GM12878 (cell line): ENCODE data around the gene CFAP97. TPM values are rescaled to one million over a fixed set of nuclear protein-coding genes. Genes with fewer than 3 reads are reported as not detected.

Experiments
- ATAC-seq: fragments of 200-7000 bp; cut with Tn5 transposase; 3 replicates; pipeline ENCODE4 v1.9.1; 2020; ENCODE audit warnings: mild to moderate bottlenecking, moderate library complexity
- BruUV-seq: library from RNA; stranded (reverse); fragments of 400-500 nt; replicated peaks from 2 replicates; lab custom pipeline; 2021; lab: Mats Ljungman, UMichigan
- CTCF ChIA-PET: fragments of 300-600 bp; sonication (Branson Sonifier 250); formaldehyde crosslinking; extraction: SDS; loops from one replicate; lab custom pipeline; 2021; ENCODE audit warnings: inconsistent platforms; lab: Yijun Ruan, JAX
- POLR2A ChIA-PET: fragments of 350-600 bp; formaldehyde crosslinking; extraction: SDS; loops from one replicate; lab custom pipeline; 2021; ENCODE audit warnings: inconsistent platforms; lab: Charles Lee
- RAD21 ChIA-PET: fragments of 300-600 bp; sonication (Branson Sonifier 250); formaldehyde crosslinking; loops from one replicate; lab custom pipeline; 2023; ENCODE audit warnings: antibody characterized with exemption; ENCODE audit not compliant: unreplicated experiment; lab: Charles Lee
- SMC1A ChIA-PET: fragments of 300-600 bp; sonication (Branson Sonifier 250); formaldehyde crosslinking; loops from one replicate; lab custom pipeline; 2023; ENCODE audit not compliant: unreplicated experiment, uncharacterized antibody; lab: Charles Lee
- DNase-seq: peaks from one replicate; pipeline ENCODE4 v3.0.0-alpha.2; 2011; ENCODE audit warnings: low read depth, low spot score
- FAIRE-seq: peaks from 3 replicates; lab custom pipeline; 2011; peaks lifted over from hg19 to GRCh38; lab: Jason Lieb, UNC
- H2AFZ ChIP-seq: 2 replicates; pipeline ENCODE4 v1.6.0; 2011; ENCODE audit warnings: low read depth, low read length, control low read depth; ENCODE audit not compliant: control insufficient read depth
- H3K27ac ChIP-seq: 2 replicates; pipeline ENCODE4 v1.5.1; 2011; ENCODE audit warnings: control low read depth; ENCODE audit not compliant: control insufficient read depth, insufficient read depth
- H3K27me3 ChIP-seq, 2 experiments: replicated peaks in 1 of 2; 2 replicates each; pipeline versions ENCODE4 v1.6.0 to v1.6.1; 2011; ENCODE audit warnings: low read length in 1 of 2; ENCODE audit not compliant: control insufficient read depth in 2 of 2, insufficient read depth in 2 of 2
- H3K36me3 ChIP-seq, 2 experiments: 2 replicates each; pipeline ENCODE4 v1.5.1; 2011; ENCODE audit warnings: low read length in 1 of 2; ENCODE audit not compliant: control insufficient read depth in 2 of 2, insufficient read depth in 2 of 2
- H3K4me1 ChIP-seq: 2 replicates; pipeline ENCODE4 v1.6.1; 2011; ENCODE audit warnings: mild to moderate bottlenecking, low read length, moderate library complexity, mixed read lengths; ENCODE audit not compliant: control insufficient read depth, insufficient read depth
- H3K4me2 ChIP-seq: 2 replicates; pipeline ENCODE4 v1.6.0; 2011; ENCODE audit warnings: control low read depth; ENCODE audit not compliant: control insufficient read depth, insufficient read depth
- H3K4me3 ChIP-seq: fragments of 200-600 bp; sonication (generic); 2 replicates; pipeline ENCODE4 v1.5.1; 2016
- H3K79me2 ChIP-seq: 2 replicates; pipeline ENCODE4 v1.6.0; 2011; ENCODE audit warnings: low read length; ENCODE audit not compliant: control insufficient read depth, insufficient read depth
- H3K9ac ChIP-seq: 2 replicates; pipeline ENCODE4 v1.8.0; 2011; ENCODE audit warnings: low read length, control low read depth, mixed read lengths; ENCODE audit not compliant: control insufficient read depth, insufficient read depth
- H3K9me3 ChIP-seq: replicated peaks from 3 replicates; pipeline ENCODE4 v1.5.1; 2011; ENCODE audit warnings: mild to moderate bottlenecking, low read length; ENCODE audit not compliant: control insufficient read depth, insufficient read depth
- H4K20me1 ChIP-seq: 2 replicates; pipeline ENCODE4 v1.6.0; 2011; ENCODE audit not compliant: control insufficient read depth, insufficient read depth
- ATF7 ChIP-seq: fragments of 450-650 bp; IDR thresholded peaks from 2 replicates; pipeline ENCODE4 v1.6.1; 2016; ENCODE audit warnings: low read depth, mild to moderate bottlenecking
- CEBPB ChIP-seq, 2 experiments: fragments of 150-350 bp in 1 of 2; IDR thresholded peaks; 2 replicates each; pipeline ENCODE4 v1.6.1; 2012 to 2014; ENCODE audit warnings: low read depth in 2 of 2, low read length in 2 of 2, borderline replicate concordance in 1 of 2, inconsistent platforms in 1 of 2
- CTCF ChIP-seq, 3 experiments: IDR thresholded peaks in 2 of 3; conservative IDR thresholded peaks in 1 of 3; 2 replicates each; pipeline ENCODE4 v1.5.1; 2011; ENCODE audit warnings: low read depth in 3 of 3, low read length in 3 of 3, mild to moderate bottlenecking in 3 of 3, control low read depth in 2 of 3, moderate library complexity in 2 of 3, inconsistent platforms in 1 of 3, mixed read lengths in 1 of 3; ENCODE audit not compliant: control insufficient read depth in 2 of 3, insufficient read depth in 1 of 3; ENCODE audit errors: extremely low read depth in 1 of 3
- EED ChIP-seq: sonication (generic); IDR thresholded peaks from 2 replicates; pipeline ENCODE4 v1.6.1; 2016; ENCODE audit warnings: antibody characterized with exemption, low read depth
- ESRRA ChIP-seq: IDR thresholded peaks from 2 replicates; pipeline ENCODE4 v1.6.1; 2012; ENCODE audit warnings: mild to moderate bottlenecking, low read length, improper control_type of control experiment
- HDAC6 ChIP-seq: fragments of 200-600 bp; sonication (generic); IDR thresholded peaks from one replicate; pipeline ENCODE4 v1.8.0; 2017; ENCODE audit warnings: antibody characterized with exemption; ENCODE audit not compliant: unreplicated experiment
- KAT2A ChIP-seq: conservative IDR thresholded peaks from 2 replicates; pipeline ENCODE4 v1.6.1; 2011; ENCODE audit warnings: low read depth, low read length; ENCODE audit not compliant: control insufficient read depth
- KLF5 ChIP-seq: fragments of 450-650 bp; IDR thresholded peaks from 2 replicates; pipeline ENCODE4 v1.6.1; 2014; ENCODE audit warnings: mild to moderate bottlenecking; ENCODE audit not compliant: partially characterized antibody
- MEF2A ChIP-seq: IDR thresholded peaks from 2 replicates; pipeline ENCODE4 v1.6.1; 2011; ENCODE audit warnings: low read depth, mild to moderate bottlenecking, low read length, moderate library complexity; ENCODE audit not compliant: insufficient read depth
- MXI1 ChIP-seq: fragments of 150-350 bp; IDR thresholded peaks from 2 replicates; pipeline ENCODE4 v1.6.1; 2011; ENCODE audit warnings: low read depth, mild to moderate bottlenecking, inconsistent platforms, low read length, improper control_type of control experiment
- MYC ChIP-seq: IDR thresholded peaks from 2 replicates; pipeline ENCODE4 v1.6.1; 2011; ENCODE audit warnings: mild to moderate bottlenecking, low read length, moderate library complexity, inconsistent platforms; ENCODE audit not compliant: insufficient read depth, insufficient replicate concordance, insufficient read length, severe bottlenecking
- NBN ChIP-seq: fragments of 450-650 bp; IDR thresholded peaks from 2 replicates; pipeline ENCODE4 v1.6.1; 2016
- PML ChIP-seq: IDR thresholded peaks from 2 replicates; pipeline ENCODE4 v1.6.1; 2012; ENCODE audit warnings: low read length, inconsistent platforms
- SMARCA5 ChIP-seq: fragments of 450-650 bp; IDR thresholded peaks from 2 replicates; pipeline ENCODE4 v1.6.1; 2017; ENCODE audit warnings: mild to moderate bottlenecking
- TAF1 ChIP-seq: IDR thresholded peaks from 2 replicates; pipeline ENCODE4 v1.6.1; 2011; ENCODE audit warnings: mild to moderate bottlenecking, low read depth, low read length, borderline replicate concordance
- TCF3 ChIP-seq: IDR thresholded peaks from 2 replicates; pipeline ENCODE4 v1.6.1; 2012; ENCODE audit warnings: low read depth, mild to moderate bottlenecking, low read length, borderline replicate concordance; ENCODE audit not compliant: insufficient read depth
- USF1 ChIP-seq: IDR thresholded peaks from 2 replicates; pipeline ENCODE4 v1.6.1; 2011; ENCODE audit warnings: borderline replicate concordance, low read depth, mild to moderate bottlenecking, moderate library complexity, mixed read lengths, low read length; ENCODE audit not compliant: insufficient read depth; ENCODE audit errors: extremely low read length
- ZBED1 ChIP-seq: IDR thresholded peaks from 2 replicates; pipeline ENCODE4 v1.6.1; 2016; ENCODE audit warnings: borderline replicate concordance
- WGBS: methylation state at CpG from one replicate; pipeline ENCODE4 v1.1.6; 2016; ENCODE audit warnings: low lambda C conversion rate; ENCODE audit not compliant: insufficient replicate concordance, insufficient coverage; ENCODE audit errors: missing lambda C conversion rate; 5-methylcytosine and 5-hydroxymethylcytosine counted together
- in situ Hi-C: fragments of 300-500 bp; cut with MboI; formaldehyde crosslinking; loops from 9 replicates; pipeline ENCODE4 v1.14.3; 2018; ENCODE audit warnings: mixed read lengths
- intact Hi-C: fragments of 100-400 bp; cut with micrococcal nuclease; formaldehyde crosslinking; loops from one replicate; pipeline ENCODE4 v1.14.2; 2022; ENCODE audit not compliant: unreplicated experiment
- polyA plus RNA-seq, 11 experiments: library from polyadenylated mRNA; depleted of rRNA in 4 of 11; unstranded in 6 of 11; stranded (reverse) in 5 of 11; fragments of >200 nt; fragmentation: Nextera tagmentation in 4 of 11; fragmentation: Illumina TruSeq in 1 of 11; extraction: Ambion mirVana in 4 of 11; extraction: Trizol in 1 of 11; gene quantifications; 1 replicate in 1 of 11; 2 replicates in 10 of 11; pipeline versions ENCODE4 v1.2.1 to v1.2.3, GENCODE V29; 2011 to 2016; ENCODE audit warnings: inconsistent platforms in 2 of 11, missing spikeins in 2 of 11, low read depth in 1 of 11
- total RNA-seq, 4 experiments: library from RNA; depleted of rRNA in 3 of 4; stranded (reverse); fragments of >200 nt in 3 of 4; fragmentation: Illumina TruSeq in 1 of 4; extraction: Trizol in 1 of 4; gene quantifications; 2 replicates each; pipeline versions ENCODE4 v1.2.1 to v1.2.3, GENCODE V29; 2013 to 2021

Gene CFAP97
- total and polyA plus RNA-seq, 10 of the 15 experiments (the other 5 are each of a cell fraction or from before 2014, with no cell fraction given): 26.4 to 62.7 (median 48.0) TPM

- ChIA-PET CTCF (no interaction called here), RAD21 (no interaction called here), POLR2A (no interaction called here), SMC1A (no interaction called here)
- Histone ChIP-seq H3K9me3 (peaks cover 5% of the 10 kb centered on the region), H2AFZ (no peak overlapping the region), H3K4me2 (no peak overlapping the region), H3K9ac (no peak overlapping the region), H3K36me3 (peaks cover 5 to 10% of the 10 kb centered on the region in 2 experiments), H3K27ac (no peak overlapping the region), H4K20me1 (no peaks in the 10 kb centered on the region; the same call in 1 of the 2 replicates), H3K27me3 (no peaks in the 10 kb centered on the region), H3K4me1 (peaks cover 5% of the 10 kb centered on the region), H3K4me3 (no peak overlapping the region), H3K79me2 (peaks cover 71% of the 10 kb centered on the region)
- DNase-seq (no peak), ATAC-seq (no peak), FAIRE-seq (no peak)
- no peak for TF ChIP-seq SMARCA5
- no peak for TF ChIP-seq EED
- TF ChIP-seq CEBPB (IDR thresholded peaks at IDR 0.05; ENCODE audit: borderline replicate concordance in 1 of 2, low read depth in 2 of 2, low read length in 2 of 2): no peak
- TF ChIP-seq NBN: no peak
- no peak for TF ChIP-seq HDAC6
- TF ChIP-seq MYC: no peak
- no peak for TF ChIP-seq MEF2A
- TF ChIP-seq ZBED1: no peak
- no peak for TF ChIP-seq PML
- no peak for TF ChIP-seq CTCF (IDR thresholded peaks at IDR 0.05 in 2 of 3, conservative IDR thresholded peaks at IDR 0.05 in 1 of 3; ENCODE audit: control insufficient read depth in 2 of 3, extremely low read depth in 1 of 3, insufficient read depth in 1 of 3, low read depth in 3 of 3, low read length in 3 of 3)
- no peak for TF ChIP-seq USF1
- TF ChIP-seq KLF5: no peak
- no peak for TF ChIP-seq TAF1
- TF ChIP-seq ATF7: no peak
- no peak for TF ChIP-seq ESRRA
- no peak for TF ChIP-seq KAT2A
- no peak for TF ChIP-seq TCF3
- no peak for TF ChIP-seq MXI1
- WGBS: 46% methylated on average over 5 of the region's 5 CpGs
- intact Hi-C loops (no loop called here), in situ Hi-C loops (no loop called here)
- BruUV-seq: no TSS peak
These were observed 34.4 kb upstream of the CFAP97 start for GRCh38 chr4:185238215-185238681.
